Stimulated activated CD4-positive, alpha-beta T cell treated with anti-CD3 and anti-CD28 coated beads, Interleukin-4, amount 100 ng/mL, for 4 hours (primary cell): ENCODE results near the gene HIF1A.
"Not testable (repeated sequence)": the region's sequence is repeated elsewhere in the genome, so short reads cannot be mapped to it uniquely, and the experiment has no call there.

Source experiments
- DNase-seq, 2 experiments: peaks; one replicate each; pipeline ENCODE4 v3.0.0-alpha.2; 2020

The HIF1A gene

GRCh38 chr14:61694830-61695694, at the start of gene HIF1A:
Gene HIF1A (plus strand): TSS chr14:61695513. CDS start chr14:61695805, 292 bp downstream.
- peak; percentile 93 to 98 for DNase-seq

- DNase-seq = no peak
These were observed 48.8 kb upstream of the HIF1A start for GRCh38 chr14:61646366-61647116.

- DNase-seq = no peak
These were observed 47.6 kb upstream of the HIF1A start for GRCh38 chr14:61647704-61648103.

GRCh38 chr14:61648377-61648776, 46.9 kb upstream of the HIF1A start:
- no peak for DNase-seq

GRCh38 chr14:61649283-61649682, 46.0 kb upstream of the HIF1A start:
- DNase-seq = no peak

- DNase-seq = no peak
These were observed 44.0 kb upstream of the HIF1A start for GRCh38 chr14:61651355-61651754.

- no peak for DNase-seq
These were observed 42.6 kb upstream of the HIF1A start for GRCh38 chr14:61652526-61653262.

GRCh38 chr14:61653507-61653906, 41.8 kb upstream of the HIF1A start:
- no peak for DNase-seq

- DNase-seq = no peak
These were observed 41.3 kb upstream of the HIF1A start for GRCh38 chr14:61654026-61654425.

GRCh38 chr14:61655777-61656176, 39.5 kb upstream of the HIF1A start:
- DNase-seq = no peak

GRCh38 chr14:61656341-61656740, 39.0 kb upstream of the HIF1A start:
- no peak for DNase-seq

- DNase-seq = not testable (repeated sequence)
These were observed 37.2 kb upstream of the HIF1A start for GRCh38 chr14:61658111-61658510.

- DNase-seq = no peak
These were observed 35.7 kb upstream of the HIF1A start for GRCh38 chr14:61659582-61659981.

GRCh38 chr14:61661471-61662400, 33.6 kb upstream of the HIF1A start:
- DNase-seq = no peak

- DNase-seq = peak; percentile 22 to 64
These were observed 32.6 kb upstream of the HIF1A start for GRCh38 chr14:61662437-61663311.

GRCh38 chr14:61663312-61663979, 31.9 kb upstream of the HIF1A start:
- DNase-seq = no peak

GRCh38 chr14:61668282-61668681, 27.0 kb upstream of the HIF1A start:
- DNase-seq = peak in 1 of 2 experiments; percentile 32

- DNase-seq = no peak
These were observed 24.7 kb upstream of the HIF1A start for GRCh38 chr14:61670576-61670975.

- peak; percentile 17 to 57 for DNase-seq
These were observed 24.2 kb upstream of the HIF1A start for GRCh38 chr14:61671082-61671481.

GRCh38 chr14:61672796-61673195, 22.5 kb upstream of the HIF1A start:
- DNase-seq = no peak

GRCh38 chr14:61673305-61673704, 22.0 kb upstream of the HIF1A start:
- DNase-seq = no peak
